Lower leg skin (tissue), 4 donors: ENCODE data around the gene MPZL2. TPM values are rescaled to one million over a fixed set of nuclear protein-coding genes. Genes with fewer than 3 reads are reported as not detected.

ENCODE experiments used
- DNase-seq, 2 donors: peaks; one replicate each; pipeline ENCODE4 v3.0.0-alpha.2; 2019; ENCODE audit warnings: low spot score in 2 of 2
- H3K4me3 ChIP-seq: fragments of 200-600 bp; sonication (generic); 2 replicates; pipeline ENCODE4 v1.5.1; 2017; ENCODE audit warnings: mild to moderate bottlenecking, low read depth; ENCODE audit not compliant: poor library complexity, severe bottlenecking
- CTCF ChIP-seq, 3 donors: fragments of 450-650 bp; IDR thresholded peaks; one replicate each; pipeline ENCODE4 v1.5.1; 2016; ENCODE audit warnings: antibody characterized with exemption in 3 of 3, mild to moderate bottlenecking in 3 of 3, moderate library complexity in 2 of 3
- POLR2A ChIP-seq, 2 donors: fragments of 450-650 bp; IDR thresholded peaks; one replicate each; pipeline ENCODE4 v1.6.1; 2016 to 2017; ENCODE audit warnings: antibody characterized with exemption in 2 of 2, mild to moderate bottlenecking in 1 of 2, moderate library complexity in 1 of 2
- WGBS, 2 donors: methylation state at CpG; one replicate each; pipeline ENCODE4 v1.1.5; 2018; 5-methylcytosine and 5-hydroxymethylcytosine counted together
- intact Hi-C: fragments of 100-400 bp; cut with DNase I; formaldehyde crosslinking; loops from one replicate; pipeline ENCODE4 v1.15.0; 2023; ENCODE audit warnings: low total_unique reads
- total RNA-seq, 4 donors: library from RNA; depleted of rRNA; stranded (reverse); fragments of >200 nt; gene quantifications; one replicate each; pipeline ENCODE4 v1.1.0, GENCODE V29; 2016

The MPZL2 gene
- total RNA-seq, 4 donors from 2014 or later: 46.0 to 59.9 (median 53.5) TPM

DNA sequence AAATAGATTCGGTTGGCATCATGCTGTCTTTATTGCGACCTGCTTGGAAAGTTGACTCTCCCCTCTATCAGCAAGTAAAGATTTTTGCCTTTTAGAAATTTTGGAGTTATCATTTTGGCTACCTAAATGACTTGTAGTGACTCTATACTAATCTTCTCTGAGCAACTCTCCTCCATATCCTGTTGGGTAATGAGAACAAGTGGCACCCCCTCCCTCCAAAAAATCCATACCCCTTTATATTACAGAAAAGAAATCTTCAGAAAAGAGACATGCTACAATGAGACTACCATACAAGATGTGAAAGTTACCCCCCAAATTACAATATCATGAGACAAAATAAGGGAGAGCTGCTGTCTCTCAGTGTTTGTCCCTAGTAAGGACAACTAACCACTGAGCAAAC is 40.5 kb downstream of the MPZL2 start:
- TF ChIP-seq CTCF (IDR thresholded peaks at IDR 0.05) (no peak), POLR2A (IDR thresholded peaks at IDR 0.05) (no peak)
- H3K4me3 ChIP-seq: no peak overlapping the region
- 74 to 86% methylated on average over 2 of the region's 2 CpGs for WGBS, 2 donors
- intact Hi-C loops: no loop called here
- DNase-seq: no peak

DNA sequence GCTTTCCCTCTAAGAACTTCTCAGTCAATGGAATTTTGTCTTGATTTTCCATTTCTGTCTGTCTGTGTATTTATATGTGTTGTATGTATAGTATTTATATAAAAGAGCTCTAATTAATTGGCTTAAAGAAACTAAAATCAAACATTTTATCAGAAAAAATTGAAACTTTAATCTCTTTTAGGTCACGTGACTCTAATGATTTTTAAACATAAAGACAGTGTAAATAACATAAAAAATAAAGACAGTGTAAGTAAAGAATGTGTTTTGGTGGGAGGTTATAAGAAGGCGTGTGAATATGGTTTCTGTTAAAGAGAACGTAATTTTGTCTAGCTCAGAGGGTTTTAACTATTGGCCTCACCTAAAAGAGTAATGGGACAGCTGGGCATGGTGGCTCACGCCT is 41.7 kb downstream of the MPZL2 start:
- TF ChIP-seq POLR2A (IDR thresholded peaks at IDR 0.05): no peak
- no peak for TF ChIP-seq CTCF (IDR thresholded peaks at IDR 0.05)
- no peak overlapping the region for H3K4me3 ChIP-seq
- intact Hi-C loops: no loop called here
- 56 to 63% methylated on average over 4 of the region's 4 CpGs for WGBS, 2 donors
- no peak for DNase-seq

DNA sequence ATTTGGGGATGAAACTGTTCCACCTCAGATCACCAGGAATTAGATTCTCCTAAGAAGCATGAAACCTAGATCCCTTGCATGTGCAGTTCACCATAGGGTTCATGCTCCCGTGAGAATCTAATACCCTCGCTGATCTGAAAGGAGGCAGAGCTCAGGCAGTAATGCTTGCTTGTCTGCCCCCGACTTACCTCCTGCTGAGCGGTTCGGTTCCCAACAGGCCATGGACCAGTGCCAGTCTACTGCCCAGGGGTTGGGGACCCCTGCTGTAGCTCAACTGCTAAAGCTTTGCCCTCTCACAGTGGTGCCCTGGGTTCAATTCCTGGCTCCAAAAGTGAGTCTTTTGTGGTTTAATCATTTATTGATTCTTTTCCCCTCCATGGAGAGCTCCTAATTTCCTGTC is 42.7 kb downstream of the MPZL2 start:
- WGBS, 2 donors: 82 to 85% methylated on average over 5 of the region's 5 CpGs
- TF ChIP-seq CTCF (IDR thresholded peaks at IDR 0.05) (no peak), POLR2A (IDR thresholded peaks at IDR 0.05) (no peak)
- no peak overlapping the region for H3K4me3 ChIP-seq
- no peak for DNase-seq
- intact Hi-C loops: no loop called here

- WGBS, 2 donors: 59 to 80% methylated on average over 1 of the region's 1 CpG
- H3K4me3 ChIP-seq: no peak overlapping the region
- intact Hi-C loops: no loop called here
- TF ChIP-seq CTCF (IDR thresholded peaks at IDR 0.05): no peak
- no peak for DNase-seq
Observed at GRCh38 chr11:118219732-118220131, 44.4 kb downstream of the MPZL2 start.

- DNase-seq: no peak
- intact Hi-C loops: no loop called here
- no peak overlapping the region for H3K4me3 ChIP-seq
- TF ChIP-seq POLR2A (IDR thresholded peaks at IDR 0.05) (no peak), CTCF (IDR thresholded peaks at IDR 0.05) (no peak)
Observed at GRCh38 chr11:118219244-118219643, 44.9 kb downstream of the MPZL2 start.

- intact Hi-C loops: no loop called here
- H3K4me3 ChIP-seq: no peak overlapping the region
- 80 to 81% methylated on average over 3 of the region's 3 CpGs for WGBS, 2 donors
- no peak for DNase-seq
- no peak for TF ChIP-seq CTCF (IDR thresholded peaks at IDR 0.05)
- TF ChIP-seq POLR2A (IDR thresholded peaks at IDR 0.05): no peak
Observed at GRCh38 chr11:118217575-118217974, 46.5 kb downstream of the MPZL2 start.
